CD4-positive, alpha-beta T cell treated with Interleukin-10 for 1 hour (primary cell): ENCODE data around the gene MAP1S.

Source experiments
- DNase-seq: peaks from one replicate; pipeline ENCODE4 v3.0.0-alpha.2; 2020

Gene MAP1S

DNA sequence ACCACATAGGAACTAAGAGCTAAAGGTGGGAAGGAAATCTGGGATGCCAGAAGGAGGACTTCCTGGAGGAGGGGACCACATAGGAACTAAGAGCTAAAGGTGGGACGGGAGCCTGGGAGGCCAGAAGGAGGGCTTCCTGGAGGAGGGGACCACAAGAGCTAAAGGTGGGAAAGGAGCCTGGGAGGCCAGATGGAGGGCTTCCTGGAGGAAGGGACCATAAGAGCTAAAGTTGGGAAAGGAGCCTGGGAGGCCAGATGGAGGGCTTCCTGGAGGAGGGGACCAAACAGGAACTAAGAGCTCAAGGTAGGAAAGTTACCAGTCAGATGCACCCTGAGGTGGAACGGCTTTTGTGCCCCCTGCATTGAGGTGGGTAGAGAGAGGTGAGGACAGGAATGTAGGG is 22.2 kb downstream of the MAP1S start:
- DNase-seq: no peak

GRCh38 chr19:17743874-17744580 is 24.7 kb downstream of the MAP1S start:
- DNase-seq: peak; percentile 41

- peak; percentile 96 for DNase-seq
Measured at GRCh38 chr19:17747205-17748098, 28.2 kb downstream of the MAP1S start.

GRCh38 chr19:17748884-17749638 is 29.8 kb downstream of the MAP1S start:
- no peak for DNase-seq

GRCh38 chr19:17749912-17750317 is 30.6 kb downstream of the MAP1S start:
- no peak for DNase-seq

DNA sequence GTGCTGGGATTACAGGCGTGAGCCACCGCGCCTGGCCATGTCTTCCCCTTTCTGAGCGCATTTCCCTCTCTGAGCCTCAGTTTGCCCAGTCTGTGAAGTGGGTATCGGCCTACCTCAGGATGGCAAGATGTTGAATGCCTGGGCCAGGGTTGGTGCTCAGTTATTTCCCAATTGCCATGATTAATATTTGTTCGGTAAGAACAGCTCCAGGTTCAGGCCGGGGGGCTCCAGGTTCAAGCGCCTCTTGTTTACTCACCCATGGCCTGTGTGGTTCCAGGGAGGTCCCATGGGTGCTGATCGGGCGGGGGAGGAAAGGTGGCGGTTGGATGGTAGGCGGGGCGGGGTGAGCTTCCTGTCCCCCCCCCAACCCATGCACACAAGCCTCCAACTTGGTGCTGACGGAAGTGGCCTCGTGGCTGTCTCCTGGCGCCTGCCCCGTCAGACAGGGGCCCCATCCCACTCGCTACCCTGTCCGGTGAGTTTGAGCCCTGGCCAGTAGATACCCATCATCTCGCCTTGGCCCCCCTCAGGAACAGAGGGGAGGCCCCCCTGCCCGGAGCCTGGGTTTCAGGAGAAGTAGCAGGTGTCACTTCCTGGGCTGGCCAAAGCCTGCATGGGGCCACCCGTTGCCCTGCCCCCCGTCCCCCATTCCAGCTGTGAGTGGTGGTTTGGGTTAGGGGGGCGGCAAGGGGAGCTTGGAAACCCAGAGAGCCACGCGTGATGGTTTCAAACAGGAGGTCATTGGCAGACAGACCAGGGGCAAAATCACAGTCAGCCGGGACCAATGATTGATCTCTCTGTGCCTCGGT is 32.0 kb downstream of the MAP1S start, which contains the start of gene FCHO1:
FCHO1 (plus strand) TSS at position 375 of the 809 bp plus-strand sequence. CDS start 3,688 bp downstream, outside the sequence.
- peak; percentile 88 for DNase-seq

- DNase-seq: no peak
Measured at GRCh38 chr19:17751912-17752273, 32.6 kb downstream of the MAP1S start.

GRCh38 chr19:17752865-17753639 is 33.8 kb downstream of the MAP1S start:
- no peak for DNase-seq

DNA sequence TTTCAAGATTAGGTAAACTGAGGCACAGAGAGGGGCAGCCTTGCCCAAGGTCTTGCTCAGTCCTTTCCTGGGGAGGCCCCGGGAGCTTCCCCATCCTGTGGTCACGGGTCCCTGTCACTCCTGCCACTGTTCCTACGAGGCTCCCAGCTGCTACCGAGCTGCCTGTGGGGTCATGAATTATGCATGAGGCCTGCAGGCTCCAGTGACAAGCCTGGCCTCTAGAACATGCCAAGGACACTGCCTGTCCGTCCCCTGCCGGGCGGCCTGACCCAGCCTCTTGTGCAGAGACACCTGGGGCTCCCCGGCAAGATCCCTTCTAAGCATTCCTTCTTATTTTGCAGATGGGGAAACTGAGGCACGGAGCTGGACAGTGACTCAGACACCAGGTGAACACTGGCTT is 34.7 kb downstream of the MAP1S start:
- no peak for DNase-seq

- no peak for DNase-seq
Measured at GRCh38 chr19:17754634-17755442, 35.6 kb downstream of the MAP1S start.

- DNase-seq: no peak
Measured at GRCh38 chr19:17755443-17755890, 36.2 kb downstream of the MAP1S start.

DNA sequence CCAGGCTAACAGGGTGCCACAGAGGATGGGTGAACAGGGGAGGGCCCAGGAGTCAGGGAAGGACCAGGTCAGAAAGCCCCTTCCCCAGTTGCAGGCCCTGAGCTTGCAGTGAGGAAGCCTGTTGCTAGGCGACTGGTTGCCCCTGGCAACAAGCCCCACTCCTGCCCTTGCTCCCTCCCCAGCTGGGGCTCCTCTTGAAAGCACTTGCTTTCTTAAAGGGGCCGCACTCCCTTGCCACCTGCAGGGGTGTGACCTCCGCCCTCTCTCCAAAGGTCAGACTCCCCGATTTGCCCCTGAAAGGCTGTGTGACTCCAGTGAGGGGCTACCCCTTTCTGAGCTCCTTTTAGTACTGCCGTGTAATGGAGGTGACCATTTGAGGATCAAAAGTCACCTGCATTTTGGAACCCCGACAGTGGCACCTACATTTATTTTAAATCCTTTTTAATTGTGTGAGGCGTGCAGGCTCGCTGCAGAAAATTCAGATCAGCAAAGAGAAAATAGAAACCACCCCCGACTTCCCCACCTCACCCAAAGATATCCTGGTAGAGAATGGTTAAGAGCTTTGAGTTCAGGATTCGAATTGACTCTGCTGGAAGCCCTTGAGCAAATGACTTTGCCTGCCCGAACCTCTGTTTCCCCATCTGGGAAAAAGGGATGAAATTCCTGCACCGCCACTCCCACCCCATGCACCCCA is 36.8 kb downstream of the MAP1S start:
- DNase-seq: peak; percentile 46

GRCh38 chr19:17757125-17757524 is 37.8 kb downstream of the MAP1S start:
- DNase-seq: no peak

DNA sequence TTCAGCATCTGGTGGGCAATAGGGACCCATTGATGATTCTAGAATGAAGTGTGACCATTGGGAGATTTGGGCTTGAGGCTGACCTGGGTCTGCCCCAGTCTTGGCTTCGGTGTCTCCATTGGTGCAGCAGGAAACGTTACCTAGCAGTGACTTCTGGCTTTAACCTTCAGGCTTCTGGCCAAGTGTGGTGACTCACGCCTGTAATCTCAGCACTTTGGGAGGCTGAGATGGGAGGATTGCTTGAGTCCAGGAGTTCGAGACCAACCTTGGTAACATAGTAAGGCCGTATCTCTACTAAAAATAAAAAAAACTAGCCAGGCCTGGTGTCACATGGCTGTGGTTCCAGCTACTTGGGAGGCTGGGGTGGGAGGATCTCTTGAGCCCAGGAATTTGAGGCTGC is 39.2 kb downstream of the MAP1S start:
- DNase-seq: no peak

- no peak for DNase-seq
Measured at GRCh38 chr19:17761148-17761547, 41.9 kb downstream of the MAP1S start.

DNA sequence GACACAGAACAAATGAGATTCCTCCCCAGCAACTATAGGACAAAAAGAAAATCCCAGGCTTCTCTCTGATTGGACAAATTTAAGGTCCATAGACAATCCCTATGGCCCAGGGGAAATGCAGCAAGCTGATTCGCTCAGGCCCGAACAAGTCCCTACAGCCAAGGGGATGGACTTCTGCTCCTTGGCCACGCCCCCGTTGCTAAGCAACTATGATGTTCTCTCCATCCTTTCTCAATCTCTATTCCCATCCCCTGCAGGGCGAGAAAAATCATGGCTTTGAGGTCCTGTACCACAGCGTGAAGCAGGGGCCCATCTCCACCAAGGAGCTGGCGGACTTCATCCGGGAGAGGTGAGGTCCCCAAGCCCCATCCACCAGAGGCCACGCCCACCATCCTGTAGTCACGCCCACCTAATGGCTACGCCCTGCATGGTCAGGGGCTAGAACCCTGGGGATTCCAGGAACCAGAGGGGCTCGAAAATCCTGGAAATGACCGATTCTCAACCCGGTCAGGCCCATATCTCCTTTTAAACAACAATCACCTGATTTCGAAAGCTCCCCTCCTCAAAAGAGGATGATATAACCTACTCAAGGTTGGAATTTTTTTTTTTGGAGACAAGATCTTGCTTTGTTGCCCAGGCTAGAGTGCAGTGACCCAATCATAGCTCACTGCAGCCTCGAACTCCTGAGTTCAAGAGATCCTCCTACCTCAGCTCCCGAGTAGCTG is 43.4 kb downstream of the MAP1S start:
- no peak for DNase-seq

DNA sequence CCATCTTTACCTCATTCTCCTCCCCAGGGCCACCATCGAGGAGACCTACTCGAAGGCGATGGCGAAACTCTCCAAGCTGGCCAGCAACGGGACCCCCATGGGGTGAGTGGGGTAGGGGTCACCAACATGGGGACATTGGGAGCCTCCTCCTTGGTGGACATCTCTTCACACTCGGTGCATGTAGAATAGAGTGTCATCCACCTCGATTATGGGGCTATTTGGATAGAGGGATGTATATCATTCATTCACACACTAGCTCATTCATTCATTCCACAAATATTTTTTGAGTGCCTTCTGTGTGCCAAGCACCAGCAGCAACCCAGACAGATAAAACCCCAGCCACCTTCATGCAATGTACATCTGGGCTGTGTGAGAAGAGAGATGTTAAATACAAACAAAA is 45.1 kb downstream of the MAP1S start:
- no peak for DNase-seq

DNA sequence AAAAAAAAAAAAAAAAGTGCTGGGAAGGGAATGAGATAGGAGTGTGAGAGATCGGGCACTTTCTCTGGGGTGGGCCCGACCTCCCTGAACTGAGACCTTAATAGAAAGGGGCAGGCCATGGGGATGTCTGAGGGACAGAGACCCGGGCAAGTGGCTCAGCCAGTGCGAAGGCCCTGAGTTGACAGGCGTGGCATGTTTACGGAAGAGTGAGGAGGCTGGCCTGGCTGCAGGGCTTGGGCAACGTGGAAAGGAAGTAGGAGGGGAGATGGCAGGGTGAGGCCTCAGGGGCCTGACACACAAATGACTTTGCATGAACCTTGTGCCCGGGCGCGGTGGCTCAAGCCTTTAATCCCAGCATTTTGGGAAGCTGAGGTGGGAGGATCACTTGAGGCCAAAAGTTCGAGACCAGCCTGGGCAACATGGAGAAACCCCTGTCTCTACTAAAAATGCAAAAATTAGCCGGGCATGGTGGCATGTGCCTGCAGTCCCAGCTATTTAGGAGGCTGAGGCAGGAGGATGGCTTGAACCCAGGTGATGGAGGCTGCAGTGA is 45.9 kb downstream of the MAP1S start:
- no peak for DNase-seq

- peak; percentile 45 for DNase-seq
Measured at GRCh38 chr19:17766543-17767131, 47.4 kb downstream of the MAP1S start.
